Lung (tissue), 12 donors: ENCODE data around the gene PRDM5. TPM values are rescaled to one million over a fixed set of nuclear protein-coding genes. Genes with fewer than 3 reads are reported as not detected.

Source experiments
- ATAC-seq: fragments of 200-7000 bp; cut with Tn5 transposase; one replicate; pipeline ENCODE4 v1.9.1; 2020; ENCODE audit warnings: moderate number of reproducible peaks; ENCODE audit not compliant: insufficient read depth, low FRiP score
- DNase-seq, 3 donors: peaks; one replicate each; pipeline ENCODE4 v3.0.0-alpha.2; 2013 to 2017
- H3K27ac ChIP-seq, 2 donors: one replicate each; pipeline ENCODE4 v1.5.1; 2013; ENCODE audit warnings: mild to moderate bottlenecking in 2 of 2, moderate library complexity in 2 of 2, control low read depth in 1 of 2, inconsistent platforms in 1 of 2, low read depth in 1 of 2, low read length in 1 of 2
- H3K27me3 ChIP-seq, 3 donors: one replicate each; pipeline ENCODE4 v1.5.1; 2013; ENCODE audit warnings: low read length in 2 of 3; ENCODE audit not compliant: control insufficient read depth in 3 of 3, insufficient read depth in 3 of 3
- H3K36me3 ChIP-seq, 4 donors: one replicate each; pipeline ENCODE4 v1.5.1; 2013; ENCODE audit warnings: low read length in 4 of 4, mild to moderate bottlenecking in 1 of 4, moderate library complexity in 1 of 4; ENCODE audit not compliant: control insufficient read depth in 4 of 4, insufficient read depth in 4 of 4
- H3K4me1 ChIP-seq, 5 donors: one replicate each; pipeline ENCODE4 v1.5.1; 2013; ENCODE audit warnings: low read length in 5 of 5, mild to moderate bottlenecking in 2 of 5, moderate library complexity in 1 of 5; ENCODE audit not compliant: control insufficient read depth in 5 of 5, insufficient read depth in 5 of 5
- H3K4me3 ChIP-seq: one replicate; pipeline ENCODE4 v1.5.1; 2013; ENCODE audit warnings: mild to moderate bottlenecking, control low read depth, moderate library complexity
- H3K9ac ChIP-seq, 2 donors: one replicate each; pipeline ENCODE4 v1.5.1; 2013; ENCODE audit warnings: low read length in 2 of 2, control low read depth in 1 of 2; ENCODE audit not compliant: insufficient read depth in 1 of 2
- H3K9me3 ChIP-seq, 4 donors: one replicate each; pipeline ENCODE4 v1.5.1; 2013; ENCODE audit warnings: low read length in 3 of 4, mild to moderate bottlenecking in 1 of 4, moderate library complexity in 1 of 4; ENCODE audit not compliant: control insufficient read depth in 4 of 4, insufficient read depth in 3 of 4
- WGBS, 2 donors: extraction: QIAGEN DNeasy Blood & Tissue Kit; methylation state at CpG; one replicate each; pipeline ENCODE4 v1.1.7; 2013; 5-methylcytosine and 5-hydroxymethylcytosine counted together
- polyA plus RNA-seq, 2 donors: library from polyadenylated mRNA; stranded (reverse); fragments of 200-250 nt; gene quantifications; one replicate each; pipeline ENCODE4 v1.2.1, GENCODE V29; 2013
- total RNA-seq, 2 donors: library from RNA; depleted of rRNA in 1 of 2; stranded (reverse); fragments of >200 nt in 1 of 2; gene quantifications; one replicate each; pipeline ENCODE4 v1.2.1, GENCODE V29; 2014 to 2021
- TF ChIP-seq, protein P1 (sequence below): IDR thresholded peaks from 2 replicates; pipeline ENCODE4 v1.5.1; 2012; ENCODE audit warnings: mild to moderate bottlenecking; ENCODE audit errors: control extremely low read depth, extremely low read depth
- donor health status: control.
- donor health status: control.
- donor health status: Bipolar disorder and iron deficiency.
- donor health status: healthy.
- donor health status: DM: yes; HTN: yes; CAD: no.

Gene PRDM5
- total and polyA plus RNA-seq, 4 donors: 3.0 to 57.6 (median 9.2) TPM

- no peaks in the 10 kb centered on the region for H3K27me3 ChIP-seq
- peaks cover 0 to 15% (median 7%) of the 10 kb centered on the region in 5 donors for H3K4me1 ChIP-seq
- H3K27ac ChIP-seq: no peak overlapping the region
- H3K36me3 ChIP-seq: no peaks in the 10 kb centered on the region
- WGBS, 2 donors: 88 to 89% methylated on average over 2 of the region's 2 CpGs
- H3K9me3 ChIP-seq: no peaks in the 10 kb centered on the region
- TF ChIP-seq, protein P1, sequence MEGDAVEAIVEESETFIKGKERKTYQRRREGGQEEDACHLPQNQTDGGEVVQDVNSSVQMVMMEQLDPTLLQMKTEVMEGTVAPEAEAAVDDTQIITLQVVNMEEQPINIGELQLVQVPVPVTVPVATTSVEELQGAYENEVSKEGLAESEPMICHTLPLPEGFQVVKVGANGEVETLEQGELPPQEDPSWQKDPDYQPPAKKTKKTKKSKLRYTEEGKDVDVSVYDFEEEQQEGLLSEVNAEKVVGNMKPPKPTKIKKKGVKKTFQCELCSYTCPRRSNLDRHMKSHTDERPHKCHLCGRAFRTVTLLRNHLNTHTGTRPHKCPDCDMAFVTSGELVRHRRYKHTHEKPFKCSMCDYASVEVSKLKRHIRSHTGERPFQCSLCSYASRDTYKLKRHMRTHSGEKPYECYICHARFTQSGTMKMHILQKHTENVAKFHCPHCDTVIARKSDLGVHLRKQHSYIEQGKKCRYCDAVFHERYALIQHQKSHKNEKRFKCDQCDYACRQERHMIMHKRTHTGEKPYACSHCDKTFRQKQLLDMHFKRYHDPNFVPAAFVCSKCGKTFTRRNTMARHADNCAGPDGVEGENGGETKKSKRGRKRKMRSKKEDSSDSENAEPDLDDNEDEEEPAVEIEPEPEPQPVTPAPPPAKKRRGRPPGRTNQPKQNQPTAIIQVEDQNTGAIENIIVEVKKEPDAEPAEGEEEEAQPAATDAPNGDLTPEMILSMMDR: no peak
- ATAC-seq (no peak), DNase-seq (no peak)
- H3K9ac ChIP-seq: no peak overlapping the region
- H3K4me3 ChIP-seq: no peak overlapping the region
Observed at GRCh38 chr4:120723986-120724385, 198.5 kb downstream of the PRDM5 start.

DNA sequence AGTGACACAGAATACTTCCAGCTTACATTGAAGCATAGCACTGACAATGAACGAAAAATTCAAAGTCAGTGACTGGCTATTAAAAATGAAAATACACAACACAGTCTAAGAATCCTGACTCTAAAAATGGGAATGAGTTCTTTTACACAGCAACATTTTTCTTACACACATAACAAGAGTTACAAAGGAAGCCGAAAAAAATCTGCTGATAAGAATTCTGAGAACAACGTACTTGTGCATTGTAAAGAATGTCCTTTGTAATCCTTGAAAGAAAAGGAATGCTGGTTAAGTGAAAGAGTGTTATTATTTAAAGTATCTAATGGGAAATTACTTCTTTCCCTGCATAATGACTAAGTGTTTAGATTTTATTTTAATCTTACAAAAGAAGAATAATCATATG lies 199.4 kb downstream of the PRDM5 start:
- Histone ChIP-seq H3K36me3 (no peaks in the 10 kb centered on the region), H3K4me3 (no peak overlapping the region), H3K4me1 (peaks cover 0 to 18% (median 7%) of the 10 kb centered on the region in 5 donors), H3K9me3 (no peaks in the 10 kb centered on the region), H3K9ac (no peak overlapping the region), H3K27me3 (no peaks in the 10 kb centered on the region), H3K27ac (no peak overlapping the region)
- WGBS, 2 donors: 54 to 76% methylated on average over 3 of the region's 3 CpGs
- TF ChIP-seq, protein P1: no peak
- DNase-seq: no peak
- ATAC-seq: no peak

- no peak for ATAC-seq
- WGBS, 2 donors: 94% methylated on average over 7 of the region's 7 CpGs
Observed at GRCh38 chr4:120722655-120723054, 199.9 kb downstream of the PRDM5 start.

More at GRCh38 chr4:120722655-120723054, 199.9 kb downstream of the PRDM5 start:
- no peak overlapping the region for H3K27ac ChIP-seq
- TF ChIP-seq, protein P1: no peak
- no peak overlapping the region for H3K9ac ChIP-seq
- no peaks in the 10 kb centered on the region for H3K36me3 ChIP-seq
- DNase-seq: no peak
- H3K4me1 ChIP-seq: peaks cover 0 to 18% (median 7%) of the 10 kb centered on the region in 5 donors
- no peak overlapping the region for H3K4me3 ChIP-seq
- H3K9me3 ChIP-seq: no peaks in the 10 kb centered on the region
- no peaks in the 10 kb centered on the region for H3K27me3 ChIP-seq
